GM19023 (cell line): ENCODE measurements around the gene WDR75.

ENCODE experiments used
- ATAC-seq: cut with Tn5 transposase; IDR thresholded peaks from one replicate; pipeline ENCODE4 v1.9.1; 2021; ENCODE audit warnings: mild to moderate bottlenecking, moderate library complexity; ENCODE audit not compliant: unreplicated experiment

Gene WDR75

DNA sequence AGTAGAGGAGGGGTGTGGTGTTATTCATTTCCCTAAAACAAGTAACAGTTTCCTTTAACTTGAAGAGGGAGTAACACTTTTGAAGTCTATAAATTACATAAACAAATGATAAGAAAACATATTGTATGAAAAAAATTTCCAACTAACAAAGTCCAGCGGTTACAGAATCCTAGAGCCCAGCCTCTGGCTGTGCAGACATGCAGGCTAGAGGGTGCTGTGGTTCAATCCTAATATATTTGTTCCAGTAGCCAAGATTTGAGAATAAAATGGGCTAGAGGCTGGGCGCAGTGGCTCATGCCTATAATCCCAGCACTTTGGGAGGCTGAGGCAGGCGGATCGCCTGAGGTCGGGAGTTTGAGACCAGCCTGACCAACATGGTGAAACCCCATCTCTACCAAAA is 56.9 kb downstream of the WDR75 start:
- no peak for ATAC-seq

DNA sequence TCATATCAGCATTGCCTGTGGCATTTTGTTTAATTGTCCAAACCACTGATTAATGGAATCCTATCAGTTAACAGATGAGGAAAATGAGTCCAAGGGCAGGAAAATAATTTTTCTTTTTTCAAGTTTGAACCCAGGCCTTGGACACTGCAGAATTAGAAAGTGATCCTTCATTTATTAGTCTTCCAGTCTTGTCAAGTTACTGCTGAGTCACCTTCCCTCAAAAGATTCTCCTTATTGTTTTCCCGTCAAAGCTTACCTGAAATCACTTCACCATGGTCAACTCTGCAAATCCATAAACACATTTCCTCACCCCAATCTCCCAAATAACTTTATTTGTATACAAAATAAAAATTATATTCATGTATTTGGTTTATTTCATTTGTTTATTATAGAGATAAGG is 57.9 kb downstream of the WDR75 start:
- no peak for ATAC-seq

DNA sequence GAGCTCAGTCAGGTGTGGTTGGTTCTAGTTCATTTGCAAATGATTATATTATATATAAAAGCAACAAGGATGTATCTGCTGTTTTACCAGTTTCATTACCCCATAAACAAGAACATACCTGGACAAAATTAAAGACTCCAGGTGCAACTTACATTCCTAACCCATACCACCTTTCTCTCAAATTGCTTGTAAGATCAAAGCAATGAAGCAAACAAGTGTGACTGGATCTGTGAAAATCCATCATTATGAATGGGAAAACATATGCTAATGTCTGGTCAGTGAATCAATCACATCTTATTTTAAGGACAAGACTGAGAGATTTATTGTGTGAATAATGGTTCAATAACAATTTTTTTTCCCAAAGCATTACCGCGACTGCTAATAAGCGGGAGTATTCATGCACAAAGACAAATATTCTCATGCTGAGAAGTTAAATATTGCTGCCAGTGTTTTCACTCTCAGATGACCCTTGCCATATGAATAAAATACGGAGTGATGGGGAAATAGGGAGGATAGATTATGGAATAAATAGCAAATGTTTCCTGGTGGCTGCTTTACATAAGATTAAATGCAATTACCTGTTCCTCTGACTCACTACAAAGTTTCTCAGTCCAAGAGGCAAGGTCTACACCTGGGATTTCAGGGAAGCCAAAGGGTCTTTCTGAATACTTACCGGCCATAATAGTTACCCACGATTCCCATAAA is 59.3 kb downstream of the WDR75 start:
- no peak for ATAC-seq

DNA sequence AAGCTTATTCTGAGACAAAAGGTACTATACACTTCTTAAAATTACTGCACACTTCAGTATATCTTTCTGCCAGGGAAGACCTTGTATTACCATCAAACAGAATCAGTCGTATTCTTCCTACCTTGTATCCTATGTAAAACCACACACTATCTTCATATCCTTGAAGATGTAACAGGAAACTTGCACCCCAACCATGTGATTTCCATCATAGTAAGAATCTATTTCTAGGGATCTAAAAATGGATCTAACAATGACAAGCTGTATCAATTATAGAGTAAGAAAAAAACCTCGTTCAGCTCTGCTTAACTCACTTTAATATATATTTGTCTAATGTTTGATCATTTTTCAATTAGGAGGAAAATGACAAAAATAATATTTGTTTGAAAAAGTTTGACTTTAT is 60.2 kb downstream of the WDR75 start:
- ATAC-seq: no peak

DNA sequence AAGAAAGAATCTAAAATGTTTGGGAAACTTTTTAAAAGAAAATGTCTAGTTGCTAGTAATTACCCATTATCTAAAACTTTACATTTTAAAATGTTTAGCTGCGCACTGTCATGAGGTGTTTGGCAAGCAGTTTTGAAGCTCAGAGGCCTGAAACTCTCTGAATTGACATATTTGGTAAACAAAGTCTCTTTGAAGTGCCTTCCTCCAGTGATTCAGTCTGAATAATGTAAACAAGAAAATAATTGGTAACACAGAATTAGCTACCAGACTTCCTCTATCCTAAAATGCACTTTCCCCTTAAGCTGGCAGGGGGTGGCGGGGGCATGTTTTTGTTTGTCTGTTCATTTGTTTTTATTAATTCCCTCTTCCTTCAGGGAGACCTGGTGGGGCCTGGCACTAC is 61.4 kb downstream of the WDR75 start:
- no peak for ATAC-seq

DNA sequence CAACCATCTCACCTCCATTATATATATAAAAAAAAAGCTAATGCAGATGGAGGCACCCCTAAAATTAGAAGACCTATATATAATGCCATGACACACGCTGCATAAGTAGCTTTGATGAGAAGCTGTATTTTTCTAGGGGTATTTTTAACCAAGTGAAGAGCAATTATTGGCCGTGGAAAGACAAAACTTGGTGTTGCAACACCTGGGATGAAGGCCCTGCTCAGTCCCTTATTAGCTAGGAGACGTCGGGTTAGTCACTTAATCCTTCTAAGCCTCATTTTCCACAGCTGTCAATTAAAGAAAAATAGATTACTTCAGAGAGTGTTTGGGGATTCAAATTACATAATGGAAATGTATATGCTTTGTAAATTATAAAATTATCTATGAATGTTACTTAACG is 63.0 kb downstream of the WDR75 start:
- no peak for ATAC-seq

DNA sequence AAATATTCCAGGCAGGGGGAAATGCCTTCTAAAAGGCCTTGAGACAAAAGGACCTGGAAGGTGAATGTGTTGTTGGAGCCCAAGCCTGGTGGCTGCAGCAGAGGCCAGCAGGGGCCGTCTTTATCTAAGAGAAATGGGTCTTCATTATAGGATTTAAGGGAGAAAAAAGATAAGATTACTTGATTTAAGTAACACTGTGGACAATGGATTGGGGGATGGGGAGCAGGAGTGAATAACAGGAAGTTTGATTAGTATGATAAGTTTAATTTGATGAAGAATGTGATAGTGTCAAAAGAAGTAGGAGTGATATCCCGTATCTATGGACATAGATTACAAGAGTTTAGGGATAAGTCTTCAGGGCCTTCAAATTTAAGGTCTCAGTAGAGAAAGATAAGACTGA is 64.2 kb downstream of the WDR75 start:
- no peak for ATAC-seq

DNA sequence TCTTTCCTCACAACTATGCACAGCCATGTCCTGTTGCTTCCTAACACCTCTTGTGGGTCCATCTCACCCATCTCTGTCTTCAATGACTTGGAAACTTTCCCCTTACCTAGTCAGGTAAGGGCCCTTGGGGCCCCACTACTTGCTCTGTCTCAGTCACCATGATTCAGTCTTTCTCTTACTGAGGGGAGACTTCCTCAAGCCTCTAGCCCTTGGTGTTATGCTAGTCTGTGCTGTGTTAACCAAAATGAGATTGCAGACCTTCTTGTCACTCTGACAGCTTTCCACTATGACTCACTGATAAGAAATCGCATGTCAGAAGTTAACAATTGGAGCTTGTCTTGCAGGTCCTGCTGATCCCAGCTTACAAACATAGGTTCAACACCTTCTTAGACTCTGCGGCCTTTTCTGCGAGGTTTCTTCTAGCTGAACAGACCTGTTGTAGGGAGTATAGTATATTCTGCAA is 65.3 kb downstream of the WDR75 start:
- ATAC-seq: no peak

DNA sequence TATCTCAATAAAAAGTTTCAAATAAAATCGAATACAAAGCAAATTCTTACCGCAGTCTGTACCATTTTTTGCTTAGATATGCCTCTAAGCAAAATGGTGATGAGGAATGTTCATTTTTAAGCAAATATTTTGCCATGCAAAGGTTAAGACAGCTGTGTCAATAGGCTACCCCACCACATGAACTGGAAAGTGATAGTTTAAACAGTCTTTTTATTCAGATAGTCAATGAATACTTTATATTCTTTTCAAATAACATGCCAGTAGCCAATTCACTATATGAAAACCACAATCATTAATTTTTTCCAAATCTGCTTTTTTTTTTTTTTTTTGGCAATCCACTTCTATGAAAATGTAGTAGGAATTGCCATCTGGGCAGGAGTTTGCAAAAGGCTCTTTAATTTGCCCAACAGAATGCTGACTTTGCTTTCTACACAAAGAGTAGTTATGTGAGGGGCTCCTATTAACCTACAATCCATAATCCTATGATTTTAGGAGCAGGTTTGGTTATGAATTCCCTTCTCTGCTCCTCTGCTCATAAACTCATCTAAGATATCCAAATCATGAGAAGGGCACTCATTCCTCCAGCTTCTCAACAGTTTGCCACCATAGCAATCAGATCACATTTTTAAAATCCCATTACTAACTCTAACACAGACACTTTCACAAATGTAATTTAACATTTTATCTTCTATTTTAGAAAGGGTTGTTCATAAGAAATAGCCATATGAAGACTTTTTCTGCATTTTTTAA is 70.1 kb downstream of the WDR75 start:
- no peak for ATAC-seq

DNA sequence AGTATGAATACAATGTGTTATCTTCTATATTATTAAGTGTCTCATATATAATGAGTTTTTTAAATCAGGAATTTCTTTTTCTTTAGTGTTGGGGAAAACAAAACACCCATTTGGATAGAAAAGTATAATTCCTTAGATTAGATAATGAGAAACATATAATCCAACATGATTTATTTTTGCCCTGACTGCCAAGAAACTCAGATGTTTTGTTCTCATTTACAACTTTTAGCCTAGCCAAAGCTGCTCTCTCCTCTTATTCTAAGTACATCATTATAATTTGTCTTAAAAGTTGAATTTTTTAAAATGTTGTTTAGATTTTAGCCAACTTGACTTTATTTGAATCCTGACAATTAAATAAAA is 70.7 kb downstream of the WDR75 start:
- ATAC-seq: no peak

DNA sequence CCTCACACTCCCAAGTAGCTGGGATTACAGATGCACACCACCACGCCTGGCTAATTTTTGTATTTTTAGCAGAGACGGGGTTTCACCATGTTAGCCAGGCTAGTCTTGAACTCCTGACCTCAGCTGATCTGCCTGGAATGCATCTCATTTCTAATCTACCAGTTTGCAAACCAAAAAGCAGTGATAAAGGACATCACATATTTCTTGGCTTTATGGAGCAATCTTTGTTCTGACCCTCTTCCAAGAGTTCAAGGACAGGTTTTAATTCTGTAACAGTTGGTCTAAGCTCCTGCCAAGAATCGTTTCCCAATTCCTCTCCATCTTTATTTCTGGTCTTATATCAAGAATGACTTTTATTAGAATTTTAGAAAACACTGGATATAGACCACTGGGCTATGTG is 71.6 kb downstream of the WDR75 start:
- no peak for ATAC-seq

DNA sequence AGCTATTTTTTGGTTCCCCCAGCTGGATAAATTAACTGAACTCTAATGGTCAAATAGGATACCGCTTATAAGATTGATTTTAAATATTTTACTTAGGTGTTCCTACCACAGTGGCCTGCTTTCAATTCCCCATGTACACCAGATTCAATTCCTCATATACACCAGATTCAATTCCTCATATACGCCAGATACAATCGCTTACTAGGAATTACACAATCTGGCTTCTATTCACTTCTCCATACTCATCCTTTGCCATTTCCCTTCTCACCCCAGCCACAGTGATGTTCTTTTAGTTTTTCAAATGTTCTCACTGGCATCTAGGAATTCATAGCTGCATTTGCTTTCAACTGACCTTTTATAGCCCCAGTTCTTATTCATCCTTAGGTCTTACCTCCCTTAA is 72.8 kb downstream of the WDR75 start:
- ATAC-seq: no peak

DNA sequence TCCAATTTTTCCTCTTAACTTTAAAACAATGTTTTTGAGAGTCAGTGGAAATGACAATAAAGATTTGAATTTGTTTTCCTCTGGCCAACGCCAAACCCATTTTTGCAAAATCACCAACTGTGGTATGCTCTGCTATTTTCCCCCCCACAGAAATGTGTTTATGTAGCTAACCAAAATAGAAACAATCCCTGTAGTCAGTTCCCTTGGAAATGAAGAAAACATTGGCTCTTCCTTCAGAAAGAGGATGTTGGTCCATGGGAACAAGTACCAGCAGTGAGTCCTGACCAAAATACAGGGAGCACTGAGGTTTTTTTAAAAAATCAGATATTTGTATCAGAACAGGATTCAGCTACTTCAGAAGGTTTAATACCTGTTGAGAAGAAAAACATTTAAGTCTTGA is 74.0 kb downstream of the WDR75 start:
- ATAC-seq: no peak

DNA sequence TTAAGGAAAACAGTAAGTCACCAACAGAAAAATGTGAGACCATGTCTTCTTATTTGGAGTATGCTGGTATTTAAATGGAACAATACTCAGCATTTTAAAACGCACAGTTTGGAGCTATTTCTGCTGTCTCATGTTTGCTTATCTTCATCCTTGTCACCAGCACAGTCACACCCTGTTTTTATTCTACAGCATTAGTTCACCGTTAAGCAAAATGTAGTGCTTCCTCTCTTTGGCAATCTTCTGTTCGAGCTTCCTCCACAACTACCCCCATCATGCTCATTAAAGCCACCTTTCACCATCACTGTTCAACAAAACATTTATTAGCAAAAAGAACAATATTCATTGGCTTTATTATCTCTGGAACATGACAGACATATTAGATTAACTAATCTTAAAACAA is 75.3 kb downstream of the WDR75 start:
- no peak for ATAC-seq

DNA sequence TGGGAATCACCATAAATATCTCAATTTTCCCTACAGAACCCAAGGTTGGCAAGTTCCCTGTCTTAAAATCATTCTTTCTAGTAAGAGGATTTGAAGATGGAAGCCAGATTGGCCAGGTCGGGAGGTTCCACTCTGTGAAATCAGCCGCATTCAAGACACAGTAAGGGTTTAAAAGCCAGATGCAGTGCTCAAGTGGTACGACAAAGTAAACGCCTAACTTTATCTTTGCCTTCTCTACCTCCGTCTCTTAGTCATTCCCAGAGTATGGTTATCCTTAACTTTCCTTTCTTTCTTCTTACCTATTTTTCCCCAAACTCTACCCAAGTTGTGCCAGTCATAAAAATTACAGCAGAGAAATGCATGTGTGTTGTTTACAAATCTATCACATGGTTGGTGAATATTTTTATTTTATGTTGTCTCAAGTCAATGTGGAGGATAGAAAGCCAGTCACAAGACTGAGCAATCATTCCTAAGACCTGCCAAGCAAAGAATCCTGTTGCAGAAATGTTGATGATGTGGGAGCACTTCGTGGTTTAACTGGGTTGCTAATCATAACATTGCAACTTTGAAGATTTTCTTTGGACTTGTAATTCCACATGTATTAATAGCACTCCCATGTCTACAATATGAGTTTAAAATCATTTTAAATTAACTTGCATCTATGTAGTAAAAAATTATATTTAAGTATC is 76.7 kb downstream of the WDR75 start:
- no peak for ATAC-seq

DNA sequence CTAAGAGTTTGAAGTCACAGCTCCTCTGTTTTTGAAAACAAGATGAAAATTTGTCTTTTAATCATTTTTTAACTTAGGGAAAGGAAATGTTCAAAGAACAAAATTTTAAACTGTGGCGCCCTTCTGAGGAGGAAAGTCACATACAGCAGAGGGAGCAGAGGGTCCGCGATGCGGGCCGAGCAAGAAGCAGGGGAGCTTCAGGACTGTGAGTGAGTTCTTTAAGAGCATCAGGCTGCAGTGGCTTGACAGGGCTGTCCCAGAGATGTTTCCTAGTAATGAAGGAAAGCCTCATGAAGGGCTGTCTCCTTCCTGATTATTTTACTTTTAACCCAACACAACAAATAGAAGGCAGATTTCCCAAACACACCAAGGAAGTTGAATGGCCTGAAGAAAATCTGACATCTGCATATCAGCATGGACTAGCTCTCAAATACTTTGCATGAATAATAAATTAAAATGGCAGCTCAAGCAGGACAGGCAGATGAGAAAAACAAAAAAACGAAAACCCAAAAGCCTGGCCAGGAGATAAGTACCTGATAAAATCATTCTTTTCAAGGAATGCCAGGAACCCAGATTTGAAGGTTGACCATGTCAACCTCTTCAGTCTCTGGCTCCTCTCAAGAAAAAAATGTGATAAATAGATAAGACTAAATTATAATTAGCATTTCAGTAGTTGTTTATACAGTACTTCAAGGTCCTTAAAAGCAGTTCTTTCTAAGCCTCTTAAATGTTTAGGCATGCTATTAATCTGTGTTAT is 78.5 kb downstream of the WDR75 start:
- no peak for ATAC-seq

DNA sequence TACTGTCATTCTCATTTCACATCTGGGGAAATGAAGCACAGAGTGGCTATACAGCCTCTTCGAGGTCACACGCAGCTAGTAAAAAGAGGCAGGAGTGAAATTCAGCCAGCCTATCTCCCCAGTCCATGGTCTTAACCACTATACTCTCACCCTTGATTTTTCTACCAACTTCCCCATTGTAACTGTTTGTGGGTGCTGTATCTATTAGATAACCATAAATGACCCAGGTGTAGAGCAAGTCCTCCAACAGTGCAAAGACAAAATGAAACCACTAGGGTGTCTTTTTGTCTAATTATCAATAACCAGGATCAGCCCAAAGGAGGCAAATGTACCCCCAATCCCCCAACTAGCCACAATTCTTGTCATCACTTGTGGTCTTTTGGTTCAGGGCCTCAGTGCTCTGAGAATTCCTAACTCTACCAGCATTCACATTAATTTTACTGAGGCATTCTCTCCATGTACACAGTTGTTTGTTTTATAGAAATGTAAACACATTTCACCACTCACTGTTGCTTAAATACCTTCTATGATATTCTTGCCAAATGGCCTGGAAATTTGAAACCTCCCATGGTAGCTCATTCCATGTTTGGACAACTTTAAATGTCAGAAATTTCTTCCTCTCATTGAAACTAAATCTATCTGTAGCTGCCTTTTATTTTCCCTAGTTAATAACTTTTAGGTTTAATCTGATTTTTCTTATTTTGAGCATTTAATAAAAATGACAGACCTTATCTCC is 80.6 kb downstream of the WDR75 start:
- ATAC-seq: no peak

DNA sequence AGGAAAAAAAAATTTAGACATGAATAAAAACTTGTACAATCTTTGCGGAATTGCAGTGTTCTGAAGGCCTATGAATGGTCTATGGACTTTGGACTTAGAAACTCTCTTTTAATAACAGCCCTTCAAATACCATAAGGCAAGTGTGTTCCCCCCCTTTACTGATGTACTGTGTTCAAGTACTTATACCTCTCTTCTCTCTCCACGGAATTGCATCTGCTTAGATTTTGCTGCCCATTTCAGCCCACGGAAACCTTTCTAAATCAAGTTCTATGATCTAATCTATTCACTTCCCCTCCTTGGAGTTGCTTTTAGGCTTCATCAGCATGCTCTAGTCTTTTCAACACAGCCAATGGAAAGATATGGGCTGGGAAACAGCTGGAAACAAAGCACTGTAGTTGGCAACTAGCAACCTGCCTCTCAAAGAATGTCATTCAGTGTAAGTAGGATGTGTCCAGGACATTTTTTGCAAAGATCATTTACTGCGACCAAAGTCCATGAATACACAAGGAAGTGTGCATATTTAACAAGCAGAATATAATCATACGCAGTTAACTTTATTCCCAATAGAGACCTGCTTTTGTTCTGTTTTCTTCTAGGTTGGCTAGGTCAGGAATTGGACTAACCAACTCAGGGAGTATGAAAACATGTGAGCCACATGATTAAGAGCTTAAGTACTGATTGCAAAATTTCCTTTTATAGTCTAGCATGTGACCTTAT is 81.3 kb downstream of the WDR75 start:
- no peak for ATAC-seq

DNA sequence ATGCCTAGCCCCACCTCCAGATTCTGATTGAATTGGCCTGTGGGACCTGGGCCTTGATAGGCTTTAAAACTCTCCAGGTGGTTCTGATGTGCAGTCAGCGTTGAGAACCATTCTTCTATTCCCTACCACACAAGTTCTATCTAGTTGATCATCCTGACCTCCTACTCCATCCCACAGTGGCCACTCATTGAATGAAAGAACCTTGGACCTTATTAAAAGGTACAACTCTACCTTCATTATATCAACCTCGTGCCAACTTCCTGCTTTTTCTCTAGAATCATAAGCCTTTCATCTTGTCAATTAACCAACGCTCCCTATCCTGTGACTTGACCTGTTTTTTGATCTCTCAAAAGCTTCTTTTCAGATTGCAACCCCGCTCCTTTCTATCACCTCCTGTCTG is 83.5 kb downstream of the WDR75 start:
- ATAC-seq: no peak
